GM23338 (cell line): Measurements from ENCODE around the gene ANKRD60. TPM values are rescaled to one million over a fixed set of nuclear protein-coding genes. Genes with fewer than 3 reads are reported as not detected.

Experiments used
- ATAC-seq: fragments of 200-7000 bp; cut with Tn5 transposase; 3 replicates; pipeline ENCODE4 v1.9.1; 2020
- DNase-seq: peaks from one replicate; pipeline ENCODE4 v3.0.0-alpha.2; 2015; ENCODE audit warnings: low spot score
- H2AFZ ChIP-seq: fragments of 200-600 bp; sonication (generic); 2 replicates; pipeline ENCODE4 v1.8.0; 2016; ENCODE audit warnings: antibody characterized with exemption, mild to moderate bottlenecking, moderate library complexity
- H3F3A ChIP-seq: fragments of 200-600 bp; sonication (generic); replicated peaks from 2 replicates; pipeline ENCODE4 v1.8.0; 2017; ENCODE audit warnings: antibody characterized with exemption, mixed run types, low read depth
- H3K27ac ChIP-seq: fragments of 200-600 bp; sonication (generic); 2 replicates; pipeline ENCODE4 v1.6.1; 2016; ENCODE audit warnings: low read depth
- H3K27me3 ChIP-seq: fragments of 200-600 bp; sonication (generic); 2 replicates; pipeline ENCODE4 v1.8.0; 2016; ENCODE audit warnings: mild to moderate bottlenecking, mixed run types, moderate library complexity; ENCODE audit not compliant: insufficient read depth
- H3K36me3 ChIP-seq: fragments of 200-600 bp; sonication (generic); 2 replicates; pipeline ENCODE4 v1.8.0; 2016; ENCODE audit warnings: mild to moderate bottlenecking; ENCODE audit not compliant: insufficient read depth
- H3K4me1 ChIP-seq: fragments of 200-600 bp; sonication (generic); 2 replicates; pipeline ENCODE4 v1.8.0; 2016; ENCODE audit warnings: mild to moderate bottlenecking, moderate library complexity; ENCODE audit not compliant: insufficient read depth
- H3K4me2 ChIP-seq: fragments of 200-600 bp; sonication (generic); 2 replicates; pipeline ENCODE4 v1.7.1; 2017; ENCODE audit warnings: mixed run types
- H3K4me3 ChIP-seq: fragments of 200-600 bp; sonication (generic); 2 replicates; pipeline ENCODE4 v1.6.1; 2016; ENCODE audit warnings: mixed run types
- H3K79me2 ChIP-seq: fragments of 200-600 bp; sonication (generic); replicated peaks from 2 replicates; pipeline ENCODE4 v1.8.0; 2017; ENCODE audit warnings: mild to moderate bottlenecking; ENCODE audit not compliant: insufficient read depth
- H3K9me2 ChIP-seq: fragments of 200-600 bp; sonication (generic); 2 replicates; pipeline ENCODE4 v1.8.0; 2017; ENCODE audit not compliant: insufficient read depth
- H4K20me1 ChIP-seq: fragments of 200-600 bp; sonication (generic); replicated peaks from 2 replicates; pipeline ENCODE4 v1.8.0; 2017; ENCODE audit warnings: mild to moderate bottlenecking; ENCODE audit not compliant: insufficient read depth
- H3K27ac Mint-ChIP-seq: 2 replicates; pipeline ENCODE4 v1.8.0; 2020; ENCODE audit warnings: inconsistent platforms, mild to moderate bottlenecking, moderate library complexity, mixed read lengths
- H3K27me3 Mint-ChIP-seq: 3 replicates; pipeline ENCODE4 v1.8.0; 2022; ENCODE audit warnings: low read depth, mild to moderate bottlenecking, moderate library complexity, mixed read lengths, inconsistent platforms; ENCODE audit not compliant: insufficient read depth, poor library complexity
- H3K36me3 Mint-ChIP-seq: 3 replicates; pipeline ENCODE4 v1.8.0; 2021; ENCODE audit warnings: low read depth, mild to moderate bottlenecking, inconsistent platforms, moderate library complexity, mixed read lengths
- H3K4me1 Mint-ChIP-seq: 3 replicates; pipeline ENCODE4 v1.8.0; 2020; ENCODE audit warnings: mild to moderate bottlenecking, inconsistent platforms, mixed read lengths
- H3K4me3 Mint-ChIP-seq: 3 replicates; pipeline ENCODE4 v1.8.0; 2021; ENCODE audit warnings: moderate library complexity, mild to moderate bottlenecking, inconsistent platforms, mixed read lengths
- H3K9me3 Mint-ChIP-seq: 3 replicates; pipeline ENCODE4 v1.8.0; 2020; ENCODE audit warnings: moderate library complexity, mild to moderate bottlenecking, inconsistent platforms, mixed read lengths
- CREB1 ChIP-seq: fragments of 250-450 bp; sonication (Bioruptor Pico); IDR thresholded peaks from 2 replicates; pipeline ENCODE4 v1.5.0; 2020; ENCODE audit warnings: low read depth, mild to moderate bottlenecking, moderate library complexity
- ETS1 ChIP-seq: IDR thresholded peaks from 2 replicates; pipeline ENCODE4 v1.6.1; 2016; ENCODE audit warnings: antibody characterized with exemption
- EZH2 ChIP-seq: fragments of 200-600 bp; sonication (generic); IDR thresholded peaks from one replicate; pipeline ENCODE4 v1.8.0; 2017; ENCODE audit warnings: antibody characterized with exemption, mild to moderate bottlenecking, low read depth; ENCODE audit not compliant: unreplicated experiment
- EZH2phosphoT487 ChIP-seq: fragments of 200-600 bp; sonication (generic); IDR thresholded peaks from one replicate; pipeline ENCODE4 v1.8.1; 2018; ENCODE audit warnings: antibody characterized with exemption; ENCODE audit not compliant: unreplicated experiment
- STAT1 ChIP-seq: IDR thresholded peaks from one replicate; pipeline ENCODE4 v1.6.1; 2016; ENCODE audit warnings: antibody characterized with exemption; ENCODE audit not compliant: unreplicated experiment
- ZNF114 ChIP-seq: fragments of 250-450 bp; sonication (Bioruptor Pico); IDR thresholded peaks from 2 replicates; pipeline ENCODE4 v1.5.0; 2020; ENCODE audit warnings: mild to moderate bottlenecking, moderate library complexity
- ZNF331 ChIP-seq: fragments of 250-450 bp; sonication (Bioruptor Pico); IDR thresholded peaks from 2 replicates; pipeline ENCODE4 v1.5.0; 2020; ENCODE audit warnings: low read depth, mild to moderate bottlenecking, moderate library complexity
- polyA plus RNA-seq: library from polyadenylated mRNA; unstranded; fragments of >200 nt; fragmentation: Nextera tagmentation; extraction: Ambion mirVana; gene quantifications from 2 replicates; pipeline ENCODE4 v1.2.1, GENCODE V29; 2016
- total RNA-seq: library from RNA; depleted of rRNA; stranded (reverse); fragments of >200 nt; shearing (Covaris generic); gene quantifications from 2 replicates; pipeline ENCODE4 v1.2.3, GENCODE V29; 2014
- TF ChIP-seq, protein P1 (sequence below), 2 experiments: fragments of 200-600 bp in 1 of 2; sonication (generic) in 1 of 2; conservative IDR thresholded peaks; 2 replicates each; pipeline versions ENCODE4 v1.5.1 to v1.6.1; 2016 to 2017; ENCODE audit warnings: antibody characterized with exemption in 2 of 2, low read depth in 2 of 2, mild to moderate bottlenecking in 2 of 2, moderate library complexity in 1 of 2
- TF ChIP-seq, protein P2 (sequence below): IDR thresholded peaks from one replicate; pipeline ENCODE4 v1.6.1; 2018; ENCODE audit warnings: antibody characterized with exemption; ENCODE audit not compliant: unreplicated experiment

The ANKRD60 gene
- total and polyA plus RNA-seq, 2 experiments from 2014 or later: not detected

GRCh38 chr20:58173930-58174707 lies 54.3 kb downstream of the ANKRD60 start:
- Histone ChIP-seq H3K27me3 (peaks cover 7% of the 10 kb centered on the region; the same call in 1 of the 2 replicates), H3K4me2 (peak overlapping the region; percentile 64), H3K36me3 (no peaks in the 10 kb centered on the region), H4K20me1 (no peaks in the 10 kb centered on the region), H3K4me3 (no peak overlapping the region), H3K4me1 (peaks cover 14% of the 10 kb centered on the region), H3K9me2 (no peaks in the 10 kb centered on the region), H3F3A (no peaks in the 10 kb centered on the region), H3K79me2 (no peaks in the 10 kb centered on the region), H2AFZ (peak overlapping the region; percentile 97), H3K27ac (no peak overlapping the region)
- H3K9me3 Mint-ChIP-seq: no peaks in the 10 kb centered on the region; the same call in 1 of the 3 replicates
- TF ChIP-seq CREB1 (CRISPR knock-in tag): no peak
- no peak for TF ChIP-seq ZNF114
- no peak for TF ChIP-seq STAT1
- TF ChIP-seq ZNF331 (CRISPR knock-in tag): no peak
- TF ChIP-seq EZH2: no peak
- no peak for TF ChIP-seq ETS1
- no peak for TF ChIP-seq EZH2phosphoT487
- TF ChIP-seq, protein P1, sequence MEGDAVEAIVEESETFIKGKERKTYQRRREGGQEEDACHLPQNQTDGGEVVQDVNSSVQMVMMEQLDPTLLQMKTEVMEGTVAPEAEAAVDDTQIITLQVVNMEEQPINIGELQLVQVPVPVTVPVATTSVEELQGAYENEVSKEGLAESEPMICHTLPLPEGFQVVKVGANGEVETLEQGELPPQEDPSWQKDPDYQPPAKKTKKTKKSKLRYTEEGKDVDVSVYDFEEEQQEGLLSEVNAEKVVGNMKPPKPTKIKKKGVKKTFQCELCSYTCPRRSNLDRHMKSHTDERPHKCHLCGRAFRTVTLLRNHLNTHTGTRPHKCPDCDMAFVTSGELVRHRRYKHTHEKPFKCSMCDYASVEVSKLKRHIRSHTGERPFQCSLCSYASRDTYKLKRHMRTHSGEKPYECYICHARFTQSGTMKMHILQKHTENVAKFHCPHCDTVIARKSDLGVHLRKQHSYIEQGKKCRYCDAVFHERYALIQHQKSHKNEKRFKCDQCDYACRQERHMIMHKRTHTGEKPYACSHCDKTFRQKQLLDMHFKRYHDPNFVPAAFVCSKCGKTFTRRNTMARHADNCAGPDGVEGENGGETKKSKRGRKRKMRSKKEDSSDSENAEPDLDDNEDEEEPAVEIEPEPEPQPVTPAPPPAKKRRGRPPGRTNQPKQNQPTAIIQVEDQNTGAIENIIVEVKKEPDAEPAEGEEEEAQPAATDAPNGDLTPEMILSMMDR (conservative IDR thresholded peaks at IDR 0.05; ENCODE audit: low read depth in 2 of 2): no peak
- TF ChIP-seq, protein P2, sequence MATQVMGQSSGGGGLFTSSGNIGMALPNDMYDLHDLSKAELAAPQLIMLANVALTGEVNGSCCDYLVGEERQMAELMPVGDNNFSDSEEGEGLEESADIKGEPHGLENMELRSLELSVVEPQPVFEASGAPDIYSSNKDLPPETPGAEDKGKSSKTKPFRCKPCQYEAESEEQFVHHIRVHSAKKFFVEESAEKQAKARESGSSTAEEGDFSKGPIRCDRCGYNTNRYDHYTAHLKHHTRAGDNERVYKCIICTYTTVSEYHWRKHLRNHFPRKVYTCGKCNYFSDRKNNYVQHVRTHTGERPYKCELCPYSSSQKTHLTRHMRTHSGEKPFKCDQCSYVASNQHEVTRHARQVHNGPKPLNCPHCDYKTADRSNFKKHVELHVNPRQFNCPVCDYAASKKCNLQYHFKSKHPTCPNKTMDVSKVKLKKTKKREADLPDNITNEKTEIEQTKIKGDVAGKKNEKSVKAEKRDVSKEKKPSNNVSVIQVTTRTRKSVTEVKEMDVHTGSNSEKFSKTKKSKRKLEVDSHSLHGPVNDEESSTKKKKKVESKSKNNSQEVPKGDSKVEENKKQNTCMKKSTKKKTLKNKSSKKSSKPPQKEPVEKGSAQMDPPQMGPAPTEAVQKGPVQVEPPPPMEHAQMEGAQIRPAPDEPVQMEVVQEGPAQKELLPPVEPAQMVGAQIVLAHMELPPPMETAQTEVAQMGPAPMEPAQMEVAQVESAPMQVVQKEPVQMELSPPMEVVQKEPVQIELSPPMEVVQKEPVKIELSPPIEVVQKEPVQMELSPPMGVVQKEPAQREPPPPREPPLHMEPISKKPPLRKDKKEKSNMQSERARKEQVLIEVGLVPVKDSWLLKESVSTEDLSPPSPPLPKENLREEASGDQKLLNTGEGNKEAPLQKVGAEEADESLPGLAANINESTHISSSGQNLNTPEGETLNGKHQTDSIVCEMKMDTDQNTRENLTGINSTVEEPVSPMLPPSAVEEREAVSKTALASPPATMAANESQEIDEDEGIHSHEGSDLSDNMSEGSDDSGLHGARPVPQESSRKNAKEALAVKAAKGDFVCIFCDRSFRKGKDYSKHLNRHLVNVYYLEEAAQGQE: no peak
- DNase-seq: no peak
- 0 out of 2 replicates have a peak overlapping the region, but pooled peaks have one; percentile 28 for H3K27ac Mint-ChIP-seq
- peaks cover 19% of the 10 kb centered on the region for H3K4me1 Mint-ChIP-seq
- H3K36me3 Mint-ChIP-seq: no peaks in the 10 kb centered on the region
- H3K27me3 Mint-ChIP-seq: peaks cover 10% of the 10 kb centered on the region
- H3K4me3 Mint-ChIP-seq: no peak overlapping the region
- ATAC-seq: no peak
